ENCODE data around the gene ADAMTSL3. TPM values are rescaled to one million over a fixed set of nuclear protein-coding genes. Genes with fewer than 3 reads are reported as not detected.
A peak's percentile ranks its signal among the peaks of the same experiment; 100 is the strongest.

Gene ADAMTSL3
- total and polyA plus RNA-seq, 8 donors: 10.5 to 27.6 (median 17.4) TPM

GRCh38 chr15:83838763-83839162, 184.8 kb downstream of the ADAMTSL3 start:
- Histone ChIP-seq H3K27ac (no peak overlapping the region), H3K36me3 (no peaks in the 10 kb centered on the region), H3K27me3 (no peaks in the 10 kb centered on the region), H3K9me3 (no peaks in the 10 kb centered on the region), H3K4me3 (no peak overlapping the region), H3K4me1 (no peaks in the 10 kb centered on the region)
- intact Hi-C loops (cut with DNase I): no loop called here
- DNase-seq (no peak), ATAC-seq (no peak)
- TF ChIP-seq CTCF (IDR thresholded peaks at IDR 0.05): no peak

GRCh38 chr15:83842281-83842680, 188.4 kb downstream of the ADAMTSL3 start:
- Histone ChIP-seq H3K4me3 (no peak overlapping the region), H3K4me1 (no peaks in the 10 kb centered on the region), H3K27me3 (no peaks in the 10 kb centered on the region), H3K36me3 (no peaks in the 10 kb centered on the region), H3K9me3 (no peaks in the 10 kb centered on the region), H3K27ac (no peak overlapping the region)
- DNase-seq (no peak), ATAC-seq (no peak)
- intact Hi-C loops (cut with DNase I): no loop called here
- TF ChIP-seq CTCF (IDR thresholded peaks at IDR 0.05): no peak

- no peak overlapping the region for H3K27ac ChIP-seq
- TF ChIP-seq CTCF (IDR thresholded peaks at IDR 0.05): no peak
- H3K4me1 ChIP-seq: no peaks in the 10 kb centered on the region
- no peak for ATAC-seq
- no peak overlapping the region for H3K4me3 ChIP-seq
- no peaks in the 10 kb centered on the region for H3K9me3 ChIP-seq
- intact Hi-C loops (cut with DNase I): no loop called here
- H3K36me3 ChIP-seq: no peaks in the 10 kb centered on the region
- peak in 1 of 4 donors; percentile 14 for DNase-seq
- no peaks in the 10 kb centered on the region for H3K27me3 ChIP-seq
These were observed 189.5 kb downstream of the ADAMTSL3 start for GRCh38 chr15:83843471-83843871.

GRCh38 chr15:83844742-83845141, 190.8 kb downstream of the ADAMTSL3 start:
- Histone ChIP-seq H3K4me1 (no peaks in the 10 kb centered on the region), H3K27me3 (no peaks in the 10 kb centered on the region), H3K9me3 (no peaks in the 10 kb centered on the region), H3K36me3 (no peaks in the 10 kb centered on the region), H3K27ac (no peak overlapping the region), H3K4me3 (no peak overlapping the region)
- no peak for ATAC-seq
- DNase-seq: no peak
- intact Hi-C loops (cut with DNase I): no loop called here
- no peak for TF ChIP-seq CTCF (IDR thresholded peaks at IDR 0.05)

GRCh38 chr15:83845230-83845629, 191.3 kb downstream of the ADAMTSL3 start:
- Histone ChIP-seq H3K36me3 (no peaks in the 10 kb centered on the region), H3K27ac (no peak overlapping the region), H3K4me3 (no peak overlapping the region), H3K9me3 (no peaks in the 10 kb centered on the region), H3K4me1 (no peaks in the 10 kb centered on the region), H3K27me3 (no peaks in the 10 kb centered on the region)
- no peak for TF ChIP-seq CTCF (IDR thresholded peaks at IDR 0.05)
- DNase-seq (peak in 2 of 4 donors; percentile 79 to 84), ATAC-seq (peak; percentile 53)
- intact Hi-C loops (cut with DNase I): no loop called here
